PC-3 (cell line): ENCODE measurements around the gene ATXN2L. TPM values are rescaled to one million over a fixed set of nuclear protein-coding genes. Genes with fewer than 3 reads are reported as not detected.

Source experiments
- ATAC-seq: fragments of 200-7000 bp; cut with Tn5 transposase; 2 replicates; pipeline ENCODE4 v1.9.1; 2020; ENCODE audit warnings: mild to moderate bottlenecking, moderate library complexity
- BruUV-seq: library from RNA; stranded (reverse); fragments of 400-500 nt; replicated peaks from 2 replicates; lab custom pipeline; 2021; lab: Mats Ljungman, UMichigan
- CTCF ChIA-PET: fragments of 300-600 bp; sonication (Branson Sonifier 250); formaldehyde crosslinking; loops from one replicate; lab custom pipeline; 2022; ENCODE audit warnings: antibody characterized with exemption; lab: Charles Lee
- POLR2A ChIA-PET: fragments of 300-600 bp; sonication (Branson Sonifier 250); formaldehyde crosslinking; loops from one replicate; lab custom pipeline; 2022; ENCODE audit warnings: antibody characterized with exemption; ENCODE audit not compliant: unreplicated experiment; lab: Charles Lee
- DNase-seq: peaks from one replicate; pipeline ENCODE4 v3.0.0-alpha.2; 2015
- H2AFZ ChIP-seq: fragments of 300-600 bp; sonication (generic); 2 replicates; pipeline ENCODE4 v1.6.0; 2016; ENCODE audit warnings: antibody characterized with exemption, low read length
- H3F3A ChIP-seq: fragments of 300-600 bp; sonication (generic); one replicate; pipeline ENCODE4 v1.6.0; 2017; ENCODE audit warnings: antibody characterized with exemption, low read length, control low read depth, mild to moderate bottlenecking; ENCODE audit not compliant: unreplicated experiment
- H3K27ac ChIP-seq: fragments of 300-600 bp; sonication (generic); 2 replicates; pipeline ENCODE4 v1.5.1; 2016; ENCODE audit warnings: mild to moderate bottlenecking, low read length
- H3K27me3 ChIP-seq: fragments of 300-600 bp; sonication (generic); 2 replicates; pipeline ENCODE4 v1.6.1; 2016; ENCODE audit warnings: low read length, mixed read lengths
- H3K36me3 ChIP-seq: fragments of 300-600 bp; sonication (generic); 2 replicates; pipeline ENCODE4 v1.6.1; 2016; ENCODE audit warnings: low read depth, mixed run types, low read length, mixed read lengths
- H3K4me1 ChIP-seq: fragments of 300-600 bp; sonication (generic); 2 replicates; pipeline ENCODE4 v1.5.1; 2016; ENCODE audit warnings: low read length; ENCODE audit not compliant: insufficient read depth
- H3K4me2 ChIP-seq: fragments of 300-600 bp; sonication (generic); 2 replicates; pipeline ENCODE4 v1.6.0; 2016; ENCODE audit warnings: low read length
- H3K4me3 ChIP-seq: fragments of 300-600 bp; sonication (generic); 2 replicates; pipeline ENCODE4 v1.5.1; 2016; ENCODE audit warnings: mild to moderate bottlenecking, low read length, mixed read lengths
- H3K79me2 ChIP-seq: fragments of 300-600 bp; sonication (generic); 2 replicates; pipeline ENCODE4 v1.6.1; 2017; ENCODE audit warnings: low read length, mixed read lengths
- H3K9ac ChIP-seq: fragments of 300-600 bp; sonication (generic); 2 replicates; pipeline ENCODE4 v1.6.0; 2016; ENCODE audit warnings: mild to moderate bottlenecking, low read length
- H3K9me2 ChIP-seq: fragments of 300-600 bp; sonication (generic); replicated peaks from 2 replicates; pipeline ENCODE4 v1.6.1; 2016; ENCODE audit warnings: mixed run types, low read length, mixed read lengths
- H3K9me3 ChIP-seq: fragments of 300-600 bp; sonication (generic); 2 replicates; pipeline ENCODE4 v1.6.1; 2016; ENCODE audit warnings: low read length, mixed read lengths
- H4K20me1 ChIP-seq: fragments of 300-600 bp; sonication (generic); 2 replicates; pipeline ENCODE4 v1.6.1; 2016; ENCODE audit warnings: low read length, mixed read lengths
- CTCF ChIP-seq: fragments of 300-600 bp; sonication (generic); conservative IDR thresholded peaks from 2 replicates; pipeline ENCODE4 v1.5.1; 2017; ENCODE audit warnings: antibody characterized with exemption, low read depth, mild to moderate bottlenecking, low read length
- EZH2 ChIP-seq: fragments of 300-600 bp; sonication (generic); IDR thresholded peaks from one replicate; pipeline ENCODE4 v1.6.1; 2017; ENCODE audit warnings: antibody characterized with exemption, mild to moderate bottlenecking, low read length; ENCODE audit not compliant: unreplicated experiment
- EZH2phosphoT487 ChIP-seq: fragments of 300-600 bp; sonication (generic); IDR thresholded peaks from 2 replicates; pipeline ENCODE4 v1.6.1; 2018; ENCODE audit warnings: mild to moderate bottlenecking, antibody characterized with exemption, low read length, borderline replicate concordance
- intact Hi-C: fragments of 100-400 bp; cut with micrococcal nuclease; formaldehyde crosslinking; loops from 2 replicates; pipeline ENCODE4 v1.9.0; 2023
- microRNA-seq: library from miRNA; unstranded; fragments of <30 nt; microRNA quantifications from one replicate; pipeline ENCODE4 v1.1.0, GENCODE V29; 2020; ENCODE audit not compliant: unreplicated experiment
- total RNA-seq: library from RNA; depleted of rRNA; stranded (reverse); fragments of >200 nt; gene quantifications from 2 replicates; pipeline ENCODE4 v1.2.3, GENCODE V29; 2014; rRNA removed

ATXN2L gene
- total RNA-seq, 1 experiment from 2014 or later = 65.8 TPM

GRCh38 chr16:28882551-28883160 is 59.9 kb downstream of the ATXN2L start:
- intact Hi-C loops = no loop called here
- Histone ChIP-seq H3K79me2 (no peaks in the 10 kb centered on the region), H2AFZ (no peak overlapping the region), H3K4me3 (no peak overlapping the region), H3K9me3 (no peaks in the 10 kb centered on the region), H3K36me3 (no peaks in the 10 kb centered on the region), H4K20me1 (no peaks in the 10 kb centered on the region), H3K9me2 (no peaks in the 10 kb centered on the region), H3F3A (no peaks in the 10 kb centered on the region), H3K4me2 (no peak overlapping the region), H3K27ac (no peak overlapping the region), H3K9ac (no peak overlapping the region), H3K4me1 (peaks cover 8% of the 10 kb centered on the region; the same call in 1 of the 2 replicates), H3K27me3 (no peaks in the 10 kb centered on the region)
- ChIA-PET CTCF (no interaction called here), POLR2A (no interaction called here)
- DNase-seq = no peak
- no TSS peak for BruUV-seq
- no peak for TF ChIP-seq EZH2
- no peak for ATAC-seq

- H3K4me3 ChIP-seq = no peak overlapping the region
- no peak overlapping the region for H3K4me2 ChIP-seq
- H3K9me3 ChIP-seq = no peaks in the 10 kb centered on the region
- ChIA-PET POLR2A (no interaction called here), CTCF (no interaction called here)
- H3K4me1 ChIP-seq = peaks cover 8% of the 10 kb centered on the region; the same call in 1 of the 2 replicates
- no peaks in the 10 kb centered on the region for H3K27me3 ChIP-seq
- H3K9me2 ChIP-seq = no peaks in the 10 kb centered on the region
- no peak overlapping the region for H3K27ac ChIP-seq
- no peaks in the 10 kb centered on the region for H3F3A ChIP-seq
- DNase-seq (no peak), ATAC-seq (no peak)
- H3K79me2 ChIP-seq = no peaks in the 10 kb centered on the region
- no peak overlapping the region for H3K9ac ChIP-seq
- no peak overlapping the region for H2AFZ ChIP-seq
- TF ChIP-seq EZH2 = no peak
- no peak for TF ChIP-seq CTCF
- no peak for TF ChIP-seq EZH2phosphoT487
- intact Hi-C loops = no loop called here
- no TSS peak for BruUV-seq
- no peaks in the 10 kb centered on the region for H4K20me1 ChIP-seq
- no peaks in the 10 kb centered on the region for H3K36me3 ChIP-seq
Measured at GRCh38 chr16:28883221-28883996, 60.6 kb downstream of the ATXN2L start.

GRCh38 chr16:28884045-28884444 is 61.2 kb downstream of the ATXN2L start:
- Histone ChIP-seq H3K27me3 (no peaks in the 10 kb centered on the region), H3K4me2 (no peak overlapping the region), H3K4me3 (no peak overlapping the region), H3F3A (no peaks in the 10 kb centered on the region), H3K9me2 (no peaks in the 10 kb centered on the region), H3K36me3 (no peaks in the 10 kb centered on the region), H3K9ac (no peak overlapping the region), H3K4me1 (0 out of 2 replicates have a peak, but pooled peaks cover 4% of the 10 kb centered on the region), H3K79me2 (no peaks in the 10 kb centered on the region), H3K27ac (no peak overlapping the region), H2AFZ (no peak overlapping the region), H4K20me1 (no peaks in the 10 kb centered on the region), H3K9me3 (no peaks in the 10 kb centered on the region)
- BruUV-seq = no TSS peak
- ChIA-PET POLR2A (no interaction called here), CTCF (no interaction called here)
- DNase-seq = no peak
- no peak for ATAC-seq
- intact Hi-C loops = no loop called here
- TF ChIP-seq CTCF (no peak), EZH2phosphoT487 (no peak), EZH2 (no peak)

Small RNA genes within 50 kb of the gene (microRNA-seq; reads per million reads assigned to microRNA genes)
- not detected for gene MIR4721

Other genes with a start within 250 kb of the ATXN2L start
- gene SULT1A2, start 225.9 kb upstream of the ATXN2L start, total RNA-seq = 0.17 TPM in 1 of 2 replicates, not detected in the other
- 2.9 and 4.7 TPM in 2 replicates for gene SULT1A1, start 213.0 kb upstream of the ATXN2L start, total RNA-seq
- gene NPIPB8, start 184.9 kb upstream of the ATXN2L start, total RNA-seq = 1.1 TPM in 1 of 2 replicates, not detected in the other
- 369 and 630 TPM in 2 replicates for gene EIF3C, start 111.5 kb upstream of the ATXN2L start, total RNA-seq
- 1.7 TPM in 1 of 2 replicates, not detected in the other for gene NPIPB9, start 71.2 kb upstream of the ATXN2L start, total RNA-seq
- 185 and 198 TPM in 2 replicates for gene TUFM, start 23.3 kb downstream of the ATXN2L start, total RNA-seq
- 22.2 and 24.4 TPM in 2 replicates for gene SH2B1, start 40.8 kb downstream of the ATXN2L start, total RNA-seq
- 0.23 and 0.87 TPM in 2 replicates for gene ATP2A1, start 55.5 kb downstream of the ATXN2L start, total RNA-seq
- 40.2 and 43.3 TPM in 2 replicates for gene RABEP2, start 102.2 kb downstream of the ATXN2L start, total RNA-seq
- gene CD19, start 109.0 kb downstream of the ATXN2L start, total RNA-seq = not detected in 2 replicates
- 33.3 and 43.9 TPM in 2 replicates for gene NFATC2IP, start 127.9 kb downstream of the ATXN2L start, total RNA-seq
- 44.8 and 50.6 TPM in 2 replicates for gene SPNS1, start 151.8 kb downstream of the ATXN2L start, total RNA-seq
- gene LAT, start 162.1 kb downstream of the ATXN2L start, total RNA-seq = 0.29 and 1.0 TPM in 2 replicates